AG20443 (cell line): ENCODE measurements around the gene PER2.

ENCODE experiments used
- DNase-seq: peaks from one replicate; pipeline ENCODE4 v3.0.0; 2012; ENCODE audit warnings: low spot score, mixed read lengths

PER2 gene

DNA sequence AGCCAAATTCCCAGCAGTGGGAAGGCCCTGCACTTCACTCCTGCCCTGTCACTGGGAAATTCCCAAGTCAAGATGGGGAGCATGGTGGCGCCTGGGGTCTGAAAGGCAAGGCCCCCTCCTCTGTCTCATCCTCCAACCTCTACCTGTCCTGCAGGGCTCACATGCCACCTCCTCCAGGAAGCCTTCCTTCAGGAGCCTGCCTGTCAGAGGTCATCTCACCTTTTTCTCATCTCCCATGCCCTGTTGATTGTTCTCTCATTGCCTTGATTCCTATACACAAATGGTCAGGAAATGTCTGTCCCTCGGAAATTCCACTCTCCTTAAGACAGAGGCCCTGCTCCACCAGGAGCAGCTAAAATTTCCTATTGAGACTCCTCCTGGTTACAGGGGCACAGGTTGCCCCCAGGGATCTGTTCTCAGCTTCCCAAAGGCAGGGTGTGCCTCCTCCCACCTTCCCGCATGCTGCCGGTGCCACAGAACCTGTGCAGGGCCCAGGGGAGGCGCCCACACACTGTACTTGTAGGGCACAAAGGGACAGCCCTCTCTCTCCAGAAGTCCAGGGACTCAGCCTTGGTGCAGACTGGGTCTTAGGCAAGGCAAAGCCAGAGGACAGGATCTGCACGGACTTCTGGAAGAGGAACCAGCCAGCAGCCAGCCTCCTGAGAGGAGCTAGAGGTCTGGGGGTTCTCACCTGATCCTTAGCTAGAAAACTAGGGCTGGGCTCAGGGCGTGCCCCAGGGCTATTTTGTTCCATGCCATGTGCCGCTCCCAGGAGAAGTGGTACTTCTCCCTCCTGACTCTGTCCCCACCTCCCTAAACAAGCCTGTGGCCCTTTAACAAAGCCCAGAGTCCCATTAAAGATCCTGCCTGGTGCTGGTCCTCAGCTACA, 61.5 kb downstream of the PER2 start:
- DNase-seq = no peak

- no peak for DNase-seq
Measured at GRCh38 chr2:238225911-238226697, 62.3 kb downstream of the PER2 start.

- no peak for DNase-seq
Measured at GRCh38 chr2:238225121-238225520, 63.3 kb downstream of the PER2 start.

DNA sequence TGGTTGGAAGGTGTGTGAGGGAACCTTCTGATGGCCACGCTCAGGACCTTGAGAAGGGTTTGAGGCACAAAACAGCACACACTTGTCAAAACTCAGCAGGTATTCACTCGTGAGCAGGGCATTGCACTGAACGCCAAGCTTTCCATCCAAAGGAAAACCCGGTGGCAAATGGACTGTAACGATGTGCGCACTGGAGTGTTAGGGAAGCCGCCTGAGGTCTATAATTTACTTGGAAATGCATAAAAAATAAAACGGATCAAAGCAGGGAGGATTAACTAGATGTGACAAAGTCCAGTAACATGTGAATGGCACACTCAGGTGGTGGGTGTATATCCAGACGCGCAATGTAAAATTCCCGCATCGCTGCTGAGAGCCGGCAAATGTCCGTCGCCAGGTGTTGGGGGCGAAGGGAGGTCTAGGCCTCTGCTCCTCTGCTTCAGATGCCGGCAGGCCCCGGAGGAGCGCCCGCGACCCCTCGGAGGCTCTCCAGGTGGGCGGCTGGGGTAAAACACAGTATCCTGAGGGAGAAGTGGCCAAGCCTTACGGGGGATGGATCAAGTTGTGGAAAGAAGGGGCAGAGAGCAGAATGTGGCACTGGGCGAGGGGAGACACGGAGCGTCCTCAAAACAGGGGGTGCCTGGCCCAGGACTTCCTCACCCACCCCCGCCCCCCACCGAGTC, 63.9 kb downstream of the PER2 start:
- no peak for DNase-seq

DNA sequence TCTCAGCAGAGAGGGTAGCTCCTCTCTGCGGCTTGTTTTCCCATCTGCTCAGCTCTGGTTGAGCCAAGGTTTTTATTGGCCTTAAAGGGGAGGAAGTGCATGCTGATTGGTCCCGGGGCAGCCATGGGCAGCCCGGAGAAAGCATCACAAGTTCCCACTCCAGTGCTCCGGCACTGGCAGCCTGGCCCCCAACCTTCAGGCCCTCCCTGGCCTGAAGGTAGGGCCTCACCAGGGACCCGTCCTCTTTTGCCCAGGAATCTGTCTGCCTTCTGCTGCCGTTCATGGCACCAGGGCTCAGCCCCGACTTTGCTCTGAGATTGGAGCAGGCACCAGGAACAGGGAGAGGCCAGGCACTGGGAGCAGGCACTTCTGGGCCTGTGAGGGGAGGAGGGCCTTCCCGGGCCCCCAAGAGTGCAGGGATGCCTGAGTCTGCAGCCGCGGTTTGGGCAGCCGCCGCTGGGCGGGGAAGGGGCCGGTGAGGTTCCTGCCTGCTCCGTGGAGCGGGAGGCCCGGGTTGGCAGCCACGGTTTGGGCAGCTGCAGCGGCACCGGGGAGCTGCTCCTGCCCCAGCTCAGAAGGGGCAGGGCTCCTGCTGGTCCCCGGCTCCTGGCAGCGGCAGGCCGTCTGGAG, 67.4 kb downstream of the PER2 start:
- no peak for DNase-seq

DNA sequence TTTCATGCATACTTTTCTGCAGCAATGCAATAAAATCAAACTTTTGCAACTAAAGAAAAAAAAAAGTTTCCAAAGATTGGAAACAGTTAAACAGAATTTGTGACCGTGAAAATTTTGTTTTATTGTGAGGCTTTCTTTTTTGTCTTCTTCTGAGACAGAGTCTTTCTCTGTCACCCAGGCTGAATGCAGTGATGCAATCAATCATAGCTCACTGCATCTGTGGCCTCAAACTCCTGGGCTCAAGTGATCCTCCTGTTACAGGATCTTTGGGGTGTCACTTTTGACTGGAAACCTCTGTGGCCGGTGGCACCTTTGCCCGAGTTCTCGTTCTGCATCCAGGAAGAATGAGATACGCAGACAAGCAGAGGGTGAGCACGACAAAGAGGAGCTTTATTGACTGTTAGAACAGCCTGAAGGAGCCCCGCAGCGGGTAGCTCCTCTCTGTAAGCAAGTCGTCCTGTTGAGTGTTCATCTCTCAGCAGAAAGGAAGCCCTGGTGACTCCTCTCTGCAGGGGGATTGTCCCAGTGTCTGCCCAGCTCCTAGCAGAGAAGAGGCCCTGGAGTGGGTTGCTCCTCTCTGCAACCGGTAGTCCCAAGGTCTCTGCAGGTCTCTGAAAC, 68.0 kb downstream of the PER2 start:
- DNase-seq = no peak

GRCh38 chr2:238216651-238217184, 71.7 kb downstream of the PER2 start:
- DNase-seq = no peak

- DNase-seq = no peak
Measured at GRCh38 chr2:238207006-238207405, 81.4 kb downstream of the PER2 start.

DNA sequence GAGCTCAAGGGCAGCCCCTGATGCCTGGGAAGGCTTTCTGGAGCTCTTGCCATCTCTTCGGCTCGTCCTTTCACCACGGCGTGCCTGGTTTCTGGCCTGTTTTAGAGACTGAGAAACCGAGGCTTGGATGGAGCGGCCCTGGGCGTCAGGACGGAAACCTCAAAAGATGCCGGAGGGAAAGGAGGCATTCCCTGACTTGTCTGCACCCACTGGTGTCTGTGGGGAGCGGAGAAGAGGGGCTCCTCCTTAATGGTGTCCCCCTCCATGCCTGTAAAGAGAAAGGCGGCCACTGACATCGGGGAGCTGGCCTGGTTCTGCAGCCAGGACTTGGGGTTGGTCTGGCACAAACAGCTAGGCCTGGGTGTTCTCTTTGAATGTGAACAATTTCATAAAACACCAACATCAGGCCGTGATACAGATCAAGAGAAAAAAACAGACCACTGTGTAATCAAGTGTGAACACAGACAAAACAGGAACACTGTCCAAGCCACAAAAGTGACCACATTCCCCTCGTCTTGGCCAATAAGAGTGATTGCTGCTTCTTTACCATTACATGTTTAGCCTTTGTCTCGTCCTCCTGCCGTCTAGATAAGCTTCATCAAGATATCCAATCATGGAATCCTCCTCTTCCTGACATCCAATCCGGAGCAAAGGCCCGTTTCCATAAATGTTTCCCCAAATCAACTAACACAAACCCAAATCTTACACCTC, 84.3 kb downstream of the PER2 start:
- DNase-seq = no peak

DNA sequence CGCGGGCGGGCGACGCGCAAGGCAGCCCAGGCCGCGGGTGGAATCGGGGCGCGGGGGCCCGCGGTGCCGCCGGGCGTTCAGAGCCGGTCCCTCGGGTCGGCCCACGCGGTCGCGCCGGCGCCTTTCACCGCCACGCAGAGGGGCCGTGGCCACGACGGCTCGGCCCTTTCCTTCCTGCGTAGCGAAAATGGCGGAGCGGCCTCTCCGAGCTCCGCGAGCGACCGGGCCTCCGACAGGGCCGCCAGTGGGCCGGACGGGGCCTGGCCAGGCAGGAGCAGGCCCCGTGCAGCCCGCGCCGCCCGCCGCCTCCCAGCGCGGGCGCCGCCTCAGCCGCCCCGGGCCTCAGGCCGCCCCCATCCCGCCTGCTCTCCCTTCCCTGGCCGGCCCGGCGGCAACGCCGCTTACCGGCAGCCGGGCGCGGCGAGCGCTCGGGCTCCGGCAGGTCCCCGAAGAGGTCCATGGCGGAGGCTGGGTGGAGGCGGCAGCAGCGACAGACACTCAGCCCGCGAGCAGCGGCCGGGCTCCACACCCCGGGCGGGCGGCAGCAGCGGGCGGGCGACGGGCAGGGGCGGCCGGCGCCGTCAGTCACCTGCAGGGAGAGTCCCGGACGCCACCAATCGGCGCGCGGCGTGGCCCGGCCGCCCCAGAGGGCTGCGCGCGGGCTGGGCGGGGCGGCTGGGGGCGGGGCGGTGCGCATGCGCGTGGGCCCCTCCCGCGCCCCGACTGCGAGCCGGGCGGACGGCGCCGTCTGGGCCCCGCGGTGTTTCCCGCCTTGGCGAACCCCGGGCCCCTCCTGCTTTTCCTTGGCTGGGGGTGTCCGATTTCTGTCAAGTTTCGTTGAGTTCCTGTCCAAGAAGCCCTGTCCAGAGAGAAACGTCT, 85.1 kb downstream of the PER2 start, which contains the start of gene ILKAP:
TSS of gene ILKAP (minus strand) at position 602 of the 879 bp plus-strand sequence. CDS start at position 460, 142 bp downstream.
- peak; percentile 100 for DNase-seq

DNA sequence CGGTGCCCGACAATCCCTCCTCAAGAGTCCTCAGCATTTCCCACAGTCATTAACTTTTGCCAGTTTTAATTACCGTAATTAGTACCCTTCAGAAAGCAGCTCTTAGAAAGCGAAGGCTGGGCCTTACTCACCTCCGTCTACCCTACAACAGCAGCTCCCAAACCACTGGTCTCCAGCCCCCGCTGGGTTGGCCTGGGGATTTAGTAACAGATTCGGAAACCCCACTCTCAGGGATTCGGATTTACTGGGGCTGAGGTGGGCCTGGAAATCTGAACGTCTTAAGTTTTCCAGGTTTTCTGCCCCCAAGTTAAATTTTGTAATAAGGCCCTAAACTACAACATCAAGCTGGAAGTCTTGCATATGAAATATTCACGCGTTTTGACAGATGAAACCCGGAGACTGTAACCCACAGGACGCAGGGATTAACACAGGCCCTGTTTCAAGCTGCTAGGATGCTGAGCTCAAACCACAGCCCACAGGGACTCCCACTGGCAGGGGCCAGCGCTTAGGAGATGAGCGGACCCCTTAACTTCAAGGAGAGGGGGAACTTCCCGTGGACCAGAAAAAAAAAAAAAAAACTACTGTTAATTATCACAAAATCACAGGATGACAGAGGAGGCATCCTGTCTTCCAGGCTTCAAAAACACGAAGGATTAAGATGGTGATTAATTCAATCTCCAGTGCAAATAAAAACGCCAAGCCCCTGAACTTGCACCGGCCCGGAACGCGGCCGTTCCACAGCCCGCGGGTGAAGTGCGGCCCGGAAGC, 85.9 kb downstream of the PER2 start:
- DNase-seq = peak; percentile 50
